OCI-LY1 (cell line): ENCODE measurements around the gene CLEC4C.

Experiments used
- CTCF ChIP-seq: fragments of 200-600 bp; sonication (generic), shearing (Covaris generic); IDR thresholded peaks from 2 replicates; pipeline ENCODE4 v1.5.1; 2017; ENCODE audit warnings: mild to moderate bottlenecking, antibody characterized with exemption, low read length, moderate library complexity, mixed read lengths
- EZH2 ChIP-seq: fragments of 200-600 bp; sonication (generic), shearing (Covaris generic); IDR thresholded peaks from 2 replicates; pipeline ENCODE4 v1.8.0; 2017; ENCODE audit warnings: borderline replicate concordance, mixed run types, mild to moderate bottlenecking, antibody characterized with exemption, low read length, moderate library complexity, mixed read lengths

- TF ChIP-seq CTCF (no peak), EZH2 (no peak)
These were observed 4.2 kb upstream of the CLEC4C start for GRCh38 chr12:7751394-7751793.
